ENCODE measurements around the gene KLHL29. TPM values are rescaled to one million over a fixed set of nuclear protein-coding genes. Genes with fewer than 3 reads are reported as not detected.
A peak's percentile ranks its signal among the peaks of the same experiment; 100 is the strongest.

KLHL29 gene
- total RNA-seq, 1 donor from 2014 or later: 2.6 TPM

GRCh38 chr2:23631389-23631788 lies 246.4 kb downstream of the KLHL29 start:
- DNase-seq (ENCODE audit: low spot score): no peak

GRCh38 chr2:23632386-23632785 lies 247.4 kb downstream of the KLHL29 start:
- no peak for DNase-seq (ENCODE audit: low spot score)

GRCh38 chr2:23632831-23633395 lies 247.9 kb downstream of the KLHL29 start:
- DNase-seq (ENCODE audit: low spot score): no peak

- no peak for DNase-seq (ENCODE audit: low spot score)
These were observed 249.0 kb downstream of the KLHL29 start for GRCh38 chr2:23633966-23634365.

GRCh38 chr2:23635442-23636340 lies 250.7 kb downstream of the KLHL29 start:
- no peak for DNase-seq (ENCODE audit: low spot score)

GRCh38 chr2:23636426-23636825 lies 251.4 kb downstream of the KLHL29 start:
- no peak for DNase-seq (ENCODE audit: low spot score)

DNA sequence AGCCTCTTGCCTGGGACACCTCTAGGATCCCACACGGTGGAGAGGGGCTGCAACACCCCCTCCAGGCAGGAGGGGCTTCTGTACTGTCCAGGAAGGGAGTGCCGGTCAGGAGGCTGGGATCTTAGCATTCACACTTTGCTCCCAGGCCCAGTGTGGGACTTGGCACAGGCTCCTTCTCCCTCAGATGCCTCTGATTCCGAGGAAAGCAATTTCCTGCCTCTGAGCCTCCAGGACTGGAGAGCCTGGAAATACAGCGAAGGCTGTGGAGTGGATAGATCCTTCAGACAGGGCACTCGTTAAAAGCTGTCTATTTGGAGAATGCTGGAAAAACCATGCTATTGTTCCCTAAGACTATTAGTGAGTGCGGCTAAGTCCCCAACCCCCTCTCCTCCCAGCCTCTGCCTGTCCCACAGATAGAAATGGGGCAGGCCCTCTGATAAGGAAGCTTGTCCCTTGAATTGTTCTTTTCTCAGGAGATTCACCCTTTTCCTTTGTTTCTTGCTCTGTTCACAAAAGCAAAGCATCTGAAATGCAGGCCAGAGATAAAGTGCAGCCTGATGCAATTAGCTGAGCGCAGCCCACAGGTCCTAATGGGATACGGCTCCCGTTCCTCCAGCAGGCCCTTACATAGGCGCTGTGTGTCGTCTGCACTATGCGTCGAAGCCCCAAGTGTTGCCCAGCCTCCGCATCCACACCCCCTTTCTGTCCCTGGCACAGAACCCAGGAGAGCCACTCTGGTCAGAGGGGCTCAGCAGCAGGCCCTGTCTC lies 252.2 kb downstream of the KLHL29 start:
- peak; percentile 75 for DNase-seq (ENCODE audit: low spot score)

- no peak for DNase-seq (ENCODE audit: low spot score)
These were observed 254.5 kb downstream of the KLHL29 start for GRCh38 chr2:23639406-23639982.

DNA sequence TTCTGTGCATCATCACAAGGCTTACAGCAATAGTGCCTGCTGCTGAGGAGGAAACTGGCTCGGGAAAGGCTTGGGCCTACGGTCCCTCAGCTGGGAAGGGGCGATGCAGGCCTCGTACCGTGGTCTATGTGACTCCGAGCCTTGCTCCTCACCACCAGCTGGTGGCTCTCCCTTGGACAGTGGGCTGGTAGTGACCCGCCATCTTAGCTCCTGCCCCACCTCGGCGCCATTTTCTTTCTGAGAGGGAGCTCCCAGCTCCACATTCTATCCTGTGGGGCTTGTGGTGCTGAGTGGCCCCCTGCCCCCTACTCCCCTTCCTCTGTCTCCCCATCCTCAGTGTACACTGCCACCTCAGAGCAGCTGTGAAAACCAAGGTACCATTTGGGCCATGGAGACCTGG lies 255.7 kb downstream of the KLHL29 start:
- DNase-seq (ENCODE audit: low spot score): no peak

DNA sequence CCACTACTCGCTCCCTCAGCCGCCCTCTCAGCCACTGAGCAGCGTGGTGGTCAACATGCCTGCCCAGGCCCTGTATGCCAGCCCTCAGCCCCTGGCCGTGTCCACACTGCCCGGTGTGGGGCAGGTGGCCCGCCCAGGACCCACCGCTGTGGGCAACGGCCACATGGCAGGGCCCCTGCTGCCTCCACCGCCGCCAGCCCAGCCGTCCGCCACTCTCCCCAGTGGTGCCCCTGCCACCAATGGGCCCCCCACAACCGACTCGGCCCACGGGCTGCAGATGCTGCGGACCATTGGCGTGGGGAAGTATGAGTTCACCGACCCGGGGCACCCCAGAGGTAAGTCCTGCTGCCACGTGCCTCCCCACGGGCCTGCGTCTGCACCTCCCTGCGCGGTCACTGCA lies 257.5 kb downstream of the KLHL29 start:
- DNase-seq (ENCODE audit: low spot score): no peak

DNA sequence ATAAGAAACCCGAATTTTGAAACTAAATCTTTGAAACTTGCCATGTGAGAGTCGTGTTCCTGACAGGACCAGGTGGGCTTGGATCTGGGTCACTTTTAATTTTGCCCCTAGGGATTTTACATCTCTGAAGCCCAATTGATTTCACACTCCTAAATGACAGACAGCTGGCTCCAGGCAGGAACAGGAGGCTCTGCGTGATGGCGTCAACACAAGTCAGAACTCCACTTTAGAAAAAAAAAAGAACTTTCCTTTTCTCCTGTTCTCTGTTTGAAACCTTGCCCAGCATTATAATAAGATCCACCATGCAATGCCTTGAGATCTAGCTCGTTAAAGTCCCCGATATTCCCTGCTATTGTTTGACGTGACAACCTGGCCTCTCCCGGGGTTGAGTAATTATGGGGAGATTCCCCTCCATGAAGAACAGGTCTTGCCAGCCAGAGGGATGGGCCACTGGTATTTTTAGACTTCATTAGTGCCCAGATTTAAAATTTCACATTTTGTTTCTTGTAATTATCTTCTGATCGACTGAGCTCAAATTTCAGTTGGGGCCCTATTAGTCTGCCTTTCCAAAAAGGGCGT lies 260.3 kb downstream of the KLHL29 start:
- DNase-seq (ENCODE audit: low spot score): no peak

DNA sequence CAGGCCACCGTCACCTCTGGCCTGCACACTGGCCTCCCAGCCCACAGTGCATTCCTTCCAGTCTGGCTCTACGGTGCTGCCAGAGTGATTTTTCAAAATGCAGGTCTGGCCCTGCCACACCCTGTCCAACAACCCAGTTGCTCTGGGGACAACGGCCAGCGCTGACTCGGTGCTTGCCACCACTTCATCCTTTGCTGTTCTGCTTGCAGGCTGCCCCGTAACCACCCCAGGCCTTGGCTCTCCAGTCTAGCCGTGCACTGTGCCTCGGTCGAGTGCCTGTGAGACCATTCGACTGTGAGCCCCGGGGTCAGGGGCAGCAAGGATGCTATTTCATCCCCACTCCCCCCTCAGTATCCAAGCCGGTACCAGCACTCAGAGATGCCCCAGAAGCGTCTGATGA lies 262.6 kb downstream of the KLHL29 start:
- DNase-seq (ENCODE audit: low spot score): no peak

DNA sequence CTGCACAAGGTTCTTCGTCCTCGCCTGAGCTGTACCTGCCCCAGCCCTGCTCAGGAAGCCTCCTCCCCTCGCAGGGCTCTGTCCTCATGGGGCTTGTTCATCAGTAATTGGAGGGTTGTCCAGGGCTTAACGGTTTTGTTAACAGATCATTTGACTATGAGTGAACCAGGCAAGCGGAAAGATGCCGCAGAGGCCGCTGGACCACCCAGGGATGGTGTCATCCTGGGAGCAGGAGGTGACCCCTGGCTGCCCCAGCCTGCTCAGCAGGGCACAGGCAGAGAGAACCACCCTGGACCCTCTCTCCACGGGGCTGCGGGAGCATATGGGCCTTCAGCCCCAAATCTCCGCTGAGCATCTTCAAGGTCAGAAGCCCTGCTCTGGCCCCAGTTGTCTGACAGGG lies 264.3 kb downstream of the KLHL29 start:
- DNase-seq (ENCODE audit: low spot score): no peak

- no peak for DNase-seq (ENCODE audit: low spot score)
These were observed 264.8 kb downstream of the KLHL29 start for GRCh38 chr2:23649819-23650218.

- DNase-seq (ENCODE audit: low spot score): peak; percentile 36
These were observed 266.5 kb downstream of the KLHL29 start for GRCh38 chr2:23651187-23652080.

GRCh38 chr2:23653326-23653725 lies 268.3 kb downstream of the KLHL29 start:
- DNase-seq (ENCODE audit: low spot score): no peak

DNA sequence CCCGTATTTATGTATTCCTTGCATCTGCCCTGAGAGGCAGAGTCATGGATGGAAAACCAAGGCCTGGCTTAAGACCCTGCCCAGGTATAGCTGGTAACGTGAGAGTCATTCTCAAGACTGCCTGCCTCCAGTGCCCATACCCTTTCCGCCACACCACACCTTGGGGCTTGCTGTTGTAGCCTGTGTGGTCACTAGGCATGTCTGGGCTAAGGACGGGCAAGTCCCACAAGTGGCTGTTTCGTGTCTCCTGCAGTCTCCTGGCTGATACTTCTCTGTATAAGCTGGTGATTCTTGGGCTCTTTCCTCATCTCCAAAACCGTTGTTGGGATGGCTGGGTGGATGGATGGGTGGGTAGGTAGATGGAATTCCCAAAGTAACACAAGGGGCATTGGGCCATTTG lies 269.8 kb downstream of the KLHL29 start:
- no peak for DNase-seq (ENCODE audit: low spot score)

GRCh38 chr2:23655934-23656596 lies 271.1 kb downstream of the KLHL29 start:
- DNase-seq (ENCODE audit: low spot score): peak; percentile 12

DNA sequence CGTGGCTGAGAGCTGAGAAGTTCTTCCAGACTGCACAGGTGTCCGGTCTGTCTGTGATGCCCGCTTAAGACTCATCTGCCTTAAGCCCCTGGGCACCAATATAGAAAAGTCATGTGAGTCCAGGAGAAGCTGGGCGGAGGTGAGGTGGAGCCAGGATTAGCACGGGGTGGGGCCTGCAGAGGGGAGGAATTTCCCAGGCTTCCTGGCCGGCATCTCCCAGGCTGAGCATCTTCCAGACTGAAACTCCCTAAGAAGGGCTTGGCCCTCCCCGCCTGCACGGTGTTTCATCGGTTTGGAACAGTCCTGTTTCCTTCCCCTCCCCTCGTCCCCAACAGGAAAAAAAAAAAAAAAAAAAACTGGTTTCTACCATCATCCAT lies 271.6 kb downstream of the KLHL29 start:
- DNase-seq (ENCODE audit: low spot score): peak; percentile 30

DNA sequence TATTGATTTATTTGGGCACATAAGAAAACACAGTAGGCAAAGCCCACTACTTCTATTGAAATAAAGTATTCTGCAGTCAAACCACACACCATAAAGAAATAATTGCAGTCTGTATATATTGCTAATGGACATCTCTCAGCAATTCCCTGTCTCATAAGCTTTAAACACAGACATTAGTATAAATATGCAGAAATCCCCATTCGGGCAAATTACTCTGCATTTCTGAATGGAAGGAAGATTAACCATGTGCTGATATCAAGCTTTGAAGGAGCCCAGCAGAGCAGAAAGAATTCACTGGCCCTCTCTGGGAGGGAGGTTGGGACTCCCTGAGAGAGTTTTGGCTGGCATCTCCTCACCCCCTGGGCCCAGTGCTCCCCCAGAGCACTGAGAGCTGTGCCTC lies 272.4 kb downstream of the KLHL29 start:
- DNase-seq (ENCODE audit: low spot score): no peak
